SK-N-MC (cell line): Measurements from ENCODE around the gene CDK17.

Experiments used
- EZH2 ChIP-seq: fragments of 200-600 bp; sonication (generic); IDR thresholded peaks from one replicate; pipeline ENCODE4 v1.6.1; 2017; ENCODE audit warnings: antibody characterized with exemption
- FOXP2 ChIP-seq: optimal IDR thresholded peaks from 2 replicates; pipeline ENCODE3; 2011; ENCODE audit warnings: mild to moderate bottlenecking, moderate library complexity; ENCODE audit not compliant: insufficient read depth; ENCODE audit errors: extremely low read length, control extremely low read depth
- POLR2AphosphoS5 ChIP-seq: IDR thresholded peaks from 2 replicates; pipeline ENCODE4 v1.6.1; 2012; ENCODE audit warnings: mild to moderate bottlenecking, low read depth, low read length, borderline replicate concordance

DNA sequence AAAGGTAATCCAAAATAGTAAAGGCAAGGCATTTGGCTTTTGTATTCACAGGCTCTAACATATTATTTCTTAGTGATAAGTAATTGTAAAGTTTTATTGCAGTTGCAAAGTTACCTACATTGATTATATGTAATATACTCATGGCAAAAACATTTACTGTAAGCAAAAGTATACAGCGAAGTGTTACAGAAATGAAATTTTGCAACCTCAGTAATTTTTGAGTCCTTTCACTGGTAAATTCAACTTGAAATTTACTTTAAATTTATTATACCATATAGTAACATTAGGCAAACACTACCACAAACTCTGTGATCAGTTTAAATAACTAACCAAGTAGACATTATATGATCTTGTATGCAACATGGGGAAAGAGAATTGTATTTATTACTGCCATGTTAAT is 89.0 kb downstream of the CDK17 start:
- TF ChIP-seq POLR2AphosphoS5, result no peak
- TF ChIP-seq EZH2, result no peak
- no peak for TF ChIP-seq FOXP2
